CD14-positive monocyte (primary cell): Measurements from ENCODE around the gene TBX15. TPM values are rescaled to one million over a fixed set of nuclear protein-coding genes. Genes with fewer than 3 reads are reported as not detected.

Source experiments
- DNase-seq, 3 donors: peaks; one replicate each; pipeline ENCODE4 v3.0.0-alpha.2; 2011 to 2022
- H2AFZ ChIP-seq: 2 replicates; pipeline ENCODE4 v1.6.0; 2012; ENCODE audit warnings: mild to moderate bottlenecking, low read depth, low read length, inconsistent platforms; ENCODE audit not compliant: insufficient read depth, poor library complexity, severe bottlenecking
- H3K27ac ChIP-seq, 2 donors: 1 replicate in 1 of 2; 2 replicates in 1 of 2; pipeline ENCODE4 v1.5.1; 2012 to 2013; ENCODE audit warnings: low read length in 2 of 2, control low read depth in 1 of 2, inconsistent platforms in 1 of 2, low read depth in 1 of 2, mild to moderate bottlenecking in 1 of 2
- H3K27me3 ChIP-seq, 2 donors: one replicate each; pipeline versions ENCODE4 v1.6.0 to v1.6.1; 2011 to 2013; ENCODE audit warnings: low read length in 2 of 2; ENCODE audit not compliant: control insufficient read depth in 2 of 2, insufficient read depth in 2 of 2
- H3K36me3 ChIP-seq, 2 donors: replicated peaks in 1 of 2; 1 replicate in 1 of 2; 2 replicates in 1 of 2; pipeline versions ENCODE4 v1.5.1 to v1.6.1; 2012 to 2013; ENCODE audit warnings: low read length in 2 of 2, control low read depth in 1 of 2, inconsistent platforms in 1 of 2, mild to moderate bottlenecking in 1 of 2; ENCODE audit not compliant: insufficient read depth in 2 of 2, control insufficient read depth in 1 of 2
- H3K4me1 ChIP-seq, 2 donors: 1 replicate in 1 of 2; 2 replicates in 1 of 2; pipeline versions ENCODE4 v1.5.1 to v1.6.1; 2012 to 2013; ENCODE audit warnings: low read length in 2 of 2, control low read depth in 1 of 2, inconsistent platforms in 1 of 2, mild to moderate bottlenecking in 1 of 2, moderate library complexity in 1 of 2; ENCODE audit not compliant: insufficient read depth in 2 of 2, control insufficient read depth in 1 of 2
- H3K4me2 ChIP-seq: replicated peaks from 2 replicates; pipeline ENCODE3; 2012; ENCODE audit warnings: low read length, moderate library complexity, mild to moderate bottlenecking; ENCODE audit not compliant: poor library complexity, severe bottlenecking; ENCODE audit errors: extremely low read depth
- H3K4me3 ChIP-seq, 3 experiments: fragments of 200-600 bp in 1 of 3; sonication (generic) in 1 of 3; replicated peaks in 1 of 3; 1 replicate in 2 of 3; 2 replicates in 1 of 3; pipeline ENCODE4 v1.5.1; 2011 to 2013; ENCODE audit warnings: low read length in 3 of 3, mild to moderate bottlenecking in 3 of 3, control low read depth in 2 of 3, low read depth in 2 of 3, inconsistent platforms in 1 of 3, moderate library complexity in 1 of 3
- H3K79me2 ChIP-seq: 2 replicates; pipeline ENCODE4 v1.6.0; 2012; ENCODE audit warnings: mild to moderate bottlenecking, control low read depth, inconsistent platforms, low read length, moderate library complexity; ENCODE audit not compliant: insufficient read depth
- H3K9ac ChIP-seq: 2 replicates; pipeline ENCODE4 v1.6.0; 2017; ENCODE audit warnings: low read length, mild to moderate bottlenecking; ENCODE audit not compliant: insufficient read depth, poor library complexity, severe bottlenecking
- H3K9me3 ChIP-seq, 2 donors: replicated peaks in 1 of 2; 1 replicate in 1 of 2; 2 replicates in 1 of 2; pipeline versions ENCODE4 v1.5.1 to v1.6.1; 2012 to 2013; ENCODE audit warnings: low read length in 2 of 2, control low read depth in 1 of 2; ENCODE audit not compliant: control insufficient read depth in 1 of 2, insufficient read depth in 1 of 2
- H4K20me1 ChIP-seq: 2 replicates; pipeline ENCODE4 v1.6.0; 2012; ENCODE audit warnings: mild to moderate bottlenecking, low read length, control low read depth, moderate library complexity; ENCODE audit not compliant: insufficient read depth
- H3K27ac Mint-ChIP-seq, 7 donors: one replicate each; pipeline ENCODE4 v1.8.0; 2020; ENCODE audit warnings: mild to moderate bottlenecking in 7 of 7, mixed read lengths in 7 of 7, moderate library complexity in 6 of 7, inconsistent platforms in 2 of 7
- H3K27me3 Mint-ChIP-seq, 3 donors: one replicate each; pipeline ENCODE4 v1.8.0; 2021 to 2022; ENCODE audit warnings: low read depth in 3 of 3, mild to moderate bottlenecking in 3 of 3, mixed read lengths in 3 of 3, moderate library complexity in 3 of 3, inconsistent platforms in 1 of 3
- H3K36me3 Mint-ChIP-seq, 2 donors: one replicate each; pipeline ENCODE4 v1.8.0; 2020; ENCODE audit warnings: mixed read lengths in 2 of 2, inconsistent platforms in 1 of 2, mild to moderate bottlenecking in 1 of 2
- H3K4me1 Mint-ChIP-seq: one replicate; pipeline ENCODE4 v1.8.0; 2020; ENCODE audit warnings: mild to moderate bottlenecking, mixed read lengths
- H3K4me3 Mint-ChIP-seq, 2 donors: one replicate each; pipeline ENCODE4 v1.8.0; 2020; ENCODE audit warnings: mild to moderate bottlenecking in 2 of 2, mixed read lengths in 2 of 2, moderate library complexity in 1 of 2
- H3K9me3 Mint-ChIP-seq, 7 donors: one replicate each; pipeline ENCODE4 v1.8.0; 2020 to 2022; ENCODE audit warnings: mixed read lengths in 7 of 7, mild to moderate bottlenecking in 6 of 7, moderate library complexity in 6 of 7, inconsistent platforms in 2 of 7
- CTCF ChIP-seq: fragments of 200-600 bp; IDR thresholded peaks from one replicate; pipeline ENCODE4 v1.8.0; 2022; ENCODE audit warnings: antibody characterized with exemption, mild to moderate bottlenecking
- WGBS: methylation state at CpG from one replicate; pipeline ENCODE4 v1.1.5; 2013; ENCODE audit warnings: missing lambda C conversion rate; ENCODE audit not compliant: insufficient coverage; 5-methylcytosine and 5-hydroxymethylcytosine counted together
- intact Hi-C, 2 donors: fragments of 100-400 bp; cut with micrococcal nuclease; formaldehyde crosslinking; loops; one replicate each; pipeline versions ENCODE4 v1.15.0 to v1.15.1; 2023
- polyA minus RNA-seq: library from RNA; depleted of rRNA, polyadenylated mRNA; stranded (reverse); fragments of >200 nt; gene quantifications from 2 replicates; pipeline ENCODE4 v1.2.3, GENCODE V29; 2012
- polyA plus RNA-seq, 3 donors: library from polyadenylated mRNA; depleted of rRNA in 1 of 3; unstranded in 2 of 3; stranded (reverse) in 1 of 3; fragments of 300-500 nt in 2 of 3; fragments of >200 nt in 1 of 3; fragmentation: Illumina TruSeq in 2 of 3; gene quantifications; 1 replicate in 2 of 3; 2 replicates in 1 of 3; pipeline ENCODE4 v1.2.3, GENCODE V29; 2012 to 2021
- total RNA-seq, 12 experiments: library from RNA in 1 of 12; stranded (reverse) in 1 of 12; fragments of 120-200 nt in 1 of 12; gene quantifications; one replicate each; pipeline ENCODE4 v1.2.4 and lab custom pipeline; 2013 to 2026; ENCODE audit warnings: mixed read lengths in 6 of 12, inconsistent platforms in 1 of 12

Gene TBX15
- total RNA-seq (2013), result 0.02 TPM
- polyA plus RNA-seq (not detected), polyA minus RNA-seq (not detected in 2 replicates), total RNA-seq (lab: John Stamatoyannopoulos, UW) (0 to 1.2 (median 0.08) reads per million in 11 experiments)

- peak within 1 kb of the TSS; percentile 73 to 88 for H3K4me3 Mint-ChIP-seq
- H3K36me3 ChIP-seq, result no peaks in the 10 kb centered on the region
Measured at GRCh38 chr1:118988186-118989005, at the start of gene TBX15. Gene TBX15, minus strand, starts transcription at chr1:118988343. Its CDS starts 548 bp downstream, at chr1:118987795.

GRCh38 chr1:119034359-119034758 lies 46.2 kb upstream of the TBX15 start:
- H3K4me1 Mint-ChIP-seq, result no peaks in the 10 kb centered on the region
- no peak overlapping the region for H3K4me2 ChIP-seq
- DNase-seq, result no peak
- H3K36me3 ChIP-seq, result peaks cover 0 to 18% of the 10 kb centered on the region in 2 donors
- no peak for TF ChIP-seq CTCF
- no peaks in the 10 kb centered on the region for H3K27me3 Mint-ChIP-seq
- peaks cover 17 to 26% of the 10 kb centered on the region in 2 donors for H3K36me3 Mint-ChIP-seq
- H3K9me3 Mint-ChIP-seq, result peaks cover 0 to 7% (median 5%) of the 10 kb centered on the region in 7 donors
- no peaks in the 10 kb centered on the region for H3K9me3 ChIP-seq
- no peaks in the 10 kb centered on the region for H3K27me3 ChIP-seq
- H3K4me3 Mint-ChIP-seq, result no peak overlapping the region
- no peak overlapping the region for H3K27ac Mint-ChIP-seq
- H3K9ac ChIP-seq, result no peak overlapping the region
- H4K20me1 ChIP-seq, result no peaks in the 10 kb centered on the region
- no peak overlapping the region for H2AFZ ChIP-seq
- no peaks in the 10 kb centered on the region for H3K79me2 ChIP-seq
- intact Hi-C loops, result no loop called here
- no peak overlapping the region for H3K4me3 ChIP-seq
- no peak overlapping the region for H3K27ac ChIP-seq
- no peaks in the 10 kb centered on the region for H3K4me1 ChIP-seq

More at GRCh38 chr1:118988186-118989005, at the start of gene TBX15:
- Mint-ChIP-seq H3K9me3 (peaks cover 4 to 60% (median 38%) of the 10 kb centered on the region in 7 donors), H3K27me3 (peaks cover 97 to 100% (median 99%) of the 10 kb centered on the region in 3 donors), H3K27ac (peak within 1 kb of the TSS in 1 of 7 donors; percentile 19), H3K36me3 (peaks cover 12 to 32% of the 10 kb centered on the region in 2 donors), H3K4me1 (peaks cover 47% of the 10 kb centered on the region)
- Histone ChIP-seq H3K27me3 (peaks cover 97 to 100% of the 10 kb centered on the region in 2 donors), H3K9me3 (peaks cover under 1 to 81% of the 10 kb centered on the region in 2 donors), H3K4me1 (peaks cover 7 to 20% of the 10 kb centered on the region in 2 donors), H3K27ac (no peak within 1 kb of the TSS), H3K9ac (no peak within 1 kb of the TSS), H2AFZ (peak within 1 kb of the TSS; percentile 59), H3K79me2 (no peaks in the 10 kb centered on the region), H3K4me3 (peak within 1 kb of the TSS in 1 of 3 experiments; percentile 66), H4K20me1 (no peaks in the 10 kb centered on the region), H3K4me2 (peak within 1 kb of the TSS; percentile 68)
- intact Hi-C loops, result no loop called here
- TF ChIP-seq CTCF, result no peak
- 14% methylated on average over 18 of the region's 31 CpGs for WGBS
- DNase-seq, result no peak
